Ishikawa (cell line): ENCODE measurements around the gene ADAMTSL1.

Source experiments
- CEBPB ChIP-seq: IDR thresholded peaks from 2 replicates; pipeline ENCODE4 v1.6.1; 2012
- EP300 ChIP-seq: IDR thresholded peaks from 2 replicates; pipeline ENCODE4 v1.6.1; 2012; ENCODE audit warnings: borderline replicate concordance
- RAD21 ChIP-seq: IDR thresholded peaks from 2 replicates; pipeline ENCODE4 v1.6.1; 2012; ENCODE audit warnings: low read depth
- TAF1 ChIP-seq: IDR thresholded peaks from 2 replicates; pipeline ENCODE4 v1.6.1; 2012; ENCODE audit warnings: low read depth, mild to moderate bottlenecking
- TF ChIP-seq, protein P1 (sequence below): IDR thresholded peaks from 2 replicates; pipeline ENCODE4 v1.6.1; 2012

- TF ChIP-seq RAD21 (no peak), CEBPB (no peak), TAF1 (no peak), EP300 (no peak)
- TF ChIP-seq, protein P1, sequence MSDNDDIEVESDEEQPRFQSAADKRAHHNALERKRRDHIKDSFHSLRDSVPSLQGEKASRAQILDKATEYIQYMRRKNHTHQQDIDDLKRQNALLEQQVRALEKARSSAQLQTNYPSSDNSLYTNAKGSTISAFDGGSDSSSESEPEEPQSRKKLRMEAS: no peak
Observed at GRCh38 chr9:18477121-18477660, 3.2 kb downstream of the ADAMTSL1 start.
